ENCODE data around the gene PDIA6. TPM values are rescaled to one million over a fixed set of nuclear protein-coding genes. Genes with fewer than 3 reads are reported as not detected.

The PDIA6 gene
- total and polyA plus RNA-seq, 9 of the 15 experiments (the other 6 are each of a cell fraction or from before 2014, with no cell fraction given) = 166 to 268 (median 229) TPM

GRCh38 chr2:10812362-10813162 lies at the start of gene PDIA6 (continued):
- no peak for TF ChIP-seq ZBTB33 (CRISPR knock-in tag; IDR thresholded peaks at IDR 0.05)
- TF ChIP-seq KLF1 (tag; IDR thresholded peaks at IDR 0.05) = 0 out of 2 replicates have a peak, but pooled peaks have one; percentile 28
- peak; percentile 75; the same call in 1 of the 2 replicates for TF ChIP-seq CTBP1 (IDR thresholded peaks at IDR 0.05; ENCODE audit: borderline replicate concordance)
- TF ChIP-seq BDP1 (IDR thresholded peaks at IDR 0.05; ENCODE audit: insufficient read depth, insufficient read length) = no peak
- TF ChIP-seq NCOA6 (IDR thresholded peaks at IDR 0.05) = no peak
- peak; percentile 93 for TF ChIP-seq HMGXB4 (CRISPR knock-in tag; IDR thresholded peaks at IDR 0.05)
- TF ChIP-seq SIN3B (IDR thresholded peaks at IDR 0.05; ENCODE audit: low read depth) = peak; percentile 69
- peak; percentile 88 for TF ChIP-seq RB1 (IDR thresholded peaks at IDR 0.05; ENCODE audit: low read depth)
- TF ChIP-seq ZNF318 (IDR thresholded peaks at IDR 0.05; ENCODE audit: borderline replicate concordance in 1 of 2, low read depth in 1 of 2) = no peak
- peak; percentile 65 for TF ChIP-seq MTA3 (IDR thresholded peaks at IDR 0.05; ENCODE audit: borderline replicate concordance)
- TF ChIP-seq FOS (IDR thresholded peaks at IDR 0.05; ENCODE audit: extremely low read depth, insufficient read length) = peak; percentile 87
- TF ChIP-seq LARP7 (IDR thresholded peaks at IDR 0.05) = no peak

Measured in K562 (cell line).